HCT116 (cell line): ENCODE measurements around the gene NHLH1. TPM values are rescaled to one million over a fixed set of nuclear protein-coding genes. Genes with fewer than 3 reads are reported as not detected.

Experiments used
- ATAC-seq: fragments of 200-7000 bp; cut with Tn5 transposase; 2 replicates; pipeline ENCODE4 v1.9.1; 2020; ENCODE audit warnings: mild to moderate bottlenecking, moderate library complexity
- BruUV-seq: library from RNA; stranded (reverse); fragments of 400-500 nt; replicated peaks from 2 replicates; lab custom pipeline; 2021; lab: Mats Ljungman, UMichigan
- CTCF ChIA-PET: fragments of 300-600 bp; sonication (Branson Sonifier 250); formaldehyde crosslinking; loops from one replicate; lab custom pipeline; 2021; ENCODE audit warnings: antibody characterized with exemption; lab: Charles Lee
- POLR2A ChIA-PET: fragments of 300-600, 350-600 bp; sonication (Branson Sonifier 250); formaldehyde crosslinking; loops from one replicate; lab custom pipeline; 2021; ENCODE audit warnings: antibody characterized with exemption; lab: Charles Lee
- RAD21 ChIA-PET, 2 experiments: fragments of 300-600 bp; sonication (Branson Sonifier 250); formaldehyde crosslinking; loops; one replicate each; lab custom pipeline; 2023; ENCODE audit warnings: low total read pairs in 2 of 2; ENCODE audit not compliant: uncharacterized antibody in 2 of 2, unreplicated experiment in 2 of 2, low non-redundant PET in 1 of 2; lab: Charles Lee
- DNase-seq: peaks from one replicate; pipeline ENCODE4 v3.0.0-alpha.2; 2010; ENCODE audit warnings: low read depth, low spot score
- H2AFZ ChIP-seq: fragments of 200-600 bp; shearing (Covaris generic), sonication (generic); 2 replicates; pipeline ENCODE4 v1.6.1; 2017; ENCODE audit warnings: low read depth, mixed run types, mixed read lengths, antibody characterized with exemption, low read length; ENCODE audit not compliant: poor library complexity, severe bottlenecking
- H3K27ac ChIP-seq: 2 replicates; pipeline ENCODE4 v1.5.1; 2012; ENCODE audit warnings: low read depth, low read length
- H3K27me3 ChIP-seq: fragments of 200-600 bp; sonication (generic); 2 replicates; pipeline ENCODE4 v1.6.1; 2016; ENCODE audit warnings: mixed run types, low read length, mixed read lengths; ENCODE audit not compliant: insufficient read depth
- H3K36me3 ChIP-seq, 2 experiments: fragments of 200-500 bp in 1 of 2; fragments of 200-600 bp in 1 of 2; sonication (Bioruptor generic) in 1 of 2; sonication (generic) in 1 of 2; 2 replicates each; pipeline versions ENCODE4 v1.5.1 to v1.6.1; 2014 to 2016; ENCODE audit warnings: low read length in 2 of 2, inconsistent platforms in 1 of 2, mixed read lengths in 1 of 2, mixed run types in 1 of 2; ENCODE audit not compliant: insufficient read depth in 2 of 2, control insufficient read depth in 1 of 2
- H3K4me1 ChIP-seq, 2 experiments: fragments of 200-600 bp in 1 of 2; sonication (generic) in 1 of 2; 2 replicates each; pipeline versions ENCODE4 v1.5.1 to v1.6.1; 2012 to 2017; ENCODE audit warnings: low read length in 2 of 2, inconsistent platforms in 1 of 2, mild to moderate bottlenecking in 1 of 2, mixed read lengths in 1 of 2, mixed run types in 1 of 2, moderate library complexity in 1 of 2; ENCODE audit not compliant: insufficient read depth in 2 of 2, control insufficient read depth in 1 of 2
- H3K4me2 ChIP-seq: fragments of 200-600 bp; sonication (generic); 2 replicates; pipeline ENCODE4 v1.6.1; 2017; ENCODE audit warnings: mixed run types, low read length, mixed read lengths
- H3K4me3 ChIP-seq, 2 experiments: fragments of 200-600 bp in 1 of 2; sonication (generic) in 1 of 2; replicated peaks in 1 of 2; 2 replicates each; pipeline ENCODE4 v1.5.1; 2011 to 2016; ENCODE audit warnings: low read length in 2 of 2, control low read depth in 1 of 2, low read depth in 1 of 2, mild to moderate bottlenecking in 1 of 2, mixed read lengths in 1 of 2, mixed run types in 1 of 2
- H3K79me2 ChIP-seq: fragments of 200-600 bp; sonication (generic); 2 replicates; pipeline ENCODE4 v1.6.1; 2017; ENCODE audit warnings: mild to moderate bottlenecking, mixed run types, low read length, moderate library complexity, mixed read lengths; ENCODE audit not compliant: insufficient read depth
- H3K9ac ChIP-seq: fragments of 200-600 bp; sonication (generic); 2 replicates; pipeline ENCODE4 v1.6.1; 2016; ENCODE audit warnings: low read length, mixed read lengths
- H3K9me2 ChIP-seq: fragments of 200-600 bp; sonication (generic), shearing (Covaris generic); 2 replicates; pipeline ENCODE4 v1.6.1; 2017; ENCODE audit warnings: mixed run types, mild to moderate bottlenecking, moderate library complexity; ENCODE audit not compliant: insufficient read depth
- H3K9me3 ChIP-seq, 2 experiments: fragments of 200-500 bp in 1 of 2; fragments of 200-600 bp in 1 of 2; sonication (Bioruptor generic) in 1 of 2; sonication (generic) in 1 of 2; 2 replicates each; pipeline ENCODE4 v1.6.1; 2014 to 2017; ENCODE audit warnings: low read length in 2 of 2, mixed read lengths in 2 of 2, inconsistent platforms in 1 of 2, low read depth in 1 of 2, mild to moderate bottlenecking in 1 of 2, mixed run types in 1 of 2, moderate library complexity in 1 of 2; ENCODE audit not compliant: control insufficient read depth in 1 of 2, insufficient read depth in 1 of 2
- H4K20me1 ChIP-seq: fragments of 200-600 bp; sonication (generic), shearing (Covaris generic); 2 replicates; pipeline ENCODE4 v1.6.1; 2017; ENCODE audit warnings: mixed run types, mild to moderate bottlenecking, moderate library complexity; ENCODE audit not compliant: insufficient read depth
- JUND ChIP-seq: IDR thresholded peaks from 2 replicates; pipeline ENCODE4 v1.6.1; 2012
- RAD21 ChIP-seq: IDR thresholded peaks from 2 replicates; pipeline ENCODE4 v1.6.1; 2012; ENCODE audit warnings: low read depth, mild to moderate bottlenecking
- SIN3A ChIP-seq: IDR thresholded peaks from 2 replicates; pipeline ENCODE4 v1.6.1; 2012; ENCODE audit warnings: low read depth
- ZBTB33 ChIP-seq: IDR thresholded peaks from 2 replicates; pipeline ENCODE4 v1.6.1; 2011; ENCODE audit warnings: mild to moderate bottlenecking, low read length, moderate library complexity; ENCODE audit not compliant: insufficient replicate concordance; ENCODE audit errors: extremely low read depth
- intact Hi-C: fragments of 100-400 bp; cut with micrococcal nuclease; formaldehyde crosslinking; loops from 2 replicates; pipeline ENCODE4 v1.10.0; 2022
- total RNA-seq: library from RNA; stranded (reverse); gene quantifications from one replicate; pipeline ENCODE4 v1.2.1, GENCODE V29; 2021; ENCODE audit not compliant: unreplicated experiment
- TF ChIP-seq, protein P1 (sequence below): IDR thresholded peaks from 2 replicates; pipeline ENCODE4 v1.6.1; 2012
- TF ChIP-seq, protein P2 (sequence below): IDR thresholded peaks from 2 replicates; pipeline ENCODE4 v1.6.1; 2012
- TF ChIP-seq, protein P3 (sequence below): IDR thresholded peaks from 2 replicates; pipeline ENCODE4 v1.6.1; 2012; ENCODE audit warnings: low read depth

NHLH1 gene
- total RNA-seq, 1 experiment from 2014 or later = 0.12 TPM

GRCh38 chr1:160402001-160402795 lies 35.3 kb downstream of the NHLH1 start:
- no peak for ATAC-seq
- H3K4me3 ChIP-seq = no peak overlapping the region
- H3K9me3 ChIP-seq = no peaks in the 10 kb centered on the region
- H3K9ac ChIP-seq = no peak overlapping the region
- no peak overlapping the region for H2AFZ ChIP-seq
- no TSS peak for BruUV-seq
- no peaks in the 10 kb centered on the region for H3K36me3 ChIP-seq
- CTCF ChIA-PET = no interaction called here
- peaks cover 4 to 23% of the 10 kb centered on the region in 2 experiments for H3K4me1 ChIP-seq
- no peak for DNase-seq
- H3K79me2 ChIP-seq = no peaks in the 10 kb centered on the region
- H3K27me3 ChIP-seq = no peaks in the 10 kb centered on the region
- H3K9me2 ChIP-seq = no peaks in the 10 kb centered on the region
- TF ChIP-seq RAD21 (no peak), JUND (no peak), ZBTB33 (no peak), SIN3A (no peak)
- TF ChIP-seq, protein P1, sequence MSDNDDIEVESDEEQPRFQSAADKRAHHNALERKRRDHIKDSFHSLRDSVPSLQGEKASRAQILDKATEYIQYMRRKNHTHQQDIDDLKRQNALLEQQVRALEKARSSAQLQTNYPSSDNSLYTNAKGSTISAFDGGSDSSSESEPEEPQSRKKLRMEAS = no peak
- TF ChIP-seq, protein P2, sequence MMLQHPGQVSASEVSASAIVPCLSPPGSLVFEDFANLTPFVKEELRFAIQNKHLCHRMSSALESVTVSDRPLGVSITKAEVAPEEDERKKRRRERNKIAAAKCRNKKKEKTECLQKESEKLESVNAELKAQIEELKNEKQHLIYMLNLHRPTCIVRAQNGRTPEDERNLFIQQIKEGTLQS = no peak
- TF ChIP-seq, protein P3, sequence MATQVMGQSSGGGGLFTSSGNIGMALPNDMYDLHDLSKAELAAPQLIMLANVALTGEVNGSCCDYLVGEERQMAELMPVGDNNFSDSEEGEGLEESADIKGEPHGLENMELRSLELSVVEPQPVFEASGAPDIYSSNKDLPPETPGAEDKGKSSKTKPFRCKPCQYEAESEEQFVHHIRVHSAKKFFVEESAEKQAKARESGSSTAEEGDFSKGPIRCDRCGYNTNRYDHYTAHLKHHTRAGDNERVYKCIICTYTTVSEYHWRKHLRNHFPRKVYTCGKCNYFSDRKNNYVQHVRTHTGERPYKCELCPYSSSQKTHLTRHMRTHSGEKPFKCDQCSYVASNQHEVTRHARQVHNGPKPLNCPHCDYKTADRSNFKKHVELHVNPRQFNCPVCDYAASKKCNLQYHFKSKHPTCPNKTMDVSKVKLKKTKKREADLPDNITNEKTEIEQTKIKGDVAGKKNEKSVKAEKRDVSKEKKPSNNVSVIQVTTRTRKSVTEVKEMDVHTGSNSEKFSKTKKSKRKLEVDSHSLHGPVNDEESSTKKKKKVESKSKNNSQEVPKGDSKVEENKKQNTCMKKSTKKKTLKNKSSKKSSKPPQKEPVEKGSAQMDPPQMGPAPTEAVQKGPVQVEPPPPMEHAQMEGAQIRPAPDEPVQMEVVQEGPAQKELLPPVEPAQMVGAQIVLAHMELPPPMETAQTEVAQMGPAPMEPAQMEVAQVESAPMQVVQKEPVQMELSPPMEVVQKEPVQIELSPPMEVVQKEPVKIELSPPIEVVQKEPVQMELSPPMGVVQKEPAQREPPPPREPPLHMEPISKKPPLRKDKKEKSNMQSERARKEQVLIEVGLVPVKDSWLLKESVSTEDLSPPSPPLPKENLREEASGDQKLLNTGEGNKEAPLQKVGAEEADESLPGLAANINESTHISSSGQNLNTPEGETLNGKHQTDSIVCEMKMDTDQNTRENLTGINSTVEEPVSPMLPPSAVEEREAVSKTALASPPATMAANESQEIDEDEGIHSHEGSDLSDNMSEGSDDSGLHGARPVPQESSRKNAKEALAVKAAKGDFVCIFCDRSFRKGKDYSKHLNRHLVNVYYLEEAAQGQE = no peak
- POLR2A ChIA-PET = no interaction called here
- RAD21 ChIA-PET = no interaction called here
- intact Hi-C loops = no loop called here
- H3K4me2 ChIP-seq = no peak overlapping the region
- no peaks in the 10 kb centered on the region for H4K20me1 ChIP-seq
- no peak overlapping the region for H3K27ac ChIP-seq
